ENCODE measurements around the gene KCNT1. TPM values are rescaled to one million over a fixed set of nuclear protein-coding genes. Genes with fewer than 3 reads are reported as not detected.

Gene KCNT1
- total RNA-seq, 1 experiment from 2014 or later: 0.68 TPM

GRCh38 chr9:135760465-135760864 lies 58.5 kb downstream of the KCNT1 start:
- Histone ChIP-seq H3K4ac (ENCODE audit: low read depth, low read length) (no peak overlapping the region), H3T11ph (ENCODE audit: low read length) (no peak overlapping the region), H3K14ac (ENCODE audit: insufficient read depth, low read length) (peak overlapping the region; percentile 1; the same call in 1 of the 2 replicates), H3K4me2 (ENCODE audit: insufficient read depth, insufficient read length, low read length) (no peak overlapping the region), H2AK5ac (ENCODE audit: insufficient read length, low read length) (no peak overlapping the region), H4K20me1 (ENCODE audit: control insufficient read depth, insufficient read depth, insufficient read length) (no peaks in the 10 kb centered on the region), H4K8ac (replicated peaks; ENCODE audit: insufficient read length, low read depth, low read length) (no peak overlapping the region), H3K56ac (ENCODE audit: insufficient read length, low read depth, low read length) (no peak overlapping the region), H2BK5ac (ENCODE audit: insufficient read length, low read length) (no peak overlapping the region), H4K5ac (ENCODE audit: insufficient read length, low read depth, low read length) (no peak overlapping the region), H3K23ac (ENCODE audit: insufficient read length, low read depth, low read length) (no peak overlapping the region), H3K9ac (ENCODE audit: extremely low read depth, insufficient read length, low read length) (no peak overlapping the region), H3K27me3 (ENCODE audit: insufficient read depth, low read length) (no peaks in the 10 kb centered on the region), H4K91ac (ENCODE audit: insufficient read length, low read depth, low read length) (no peak overlapping the region), H3K9me3 (ENCODE audit: control insufficient read depth, low read depth, low read length) (no peaks in the 10 kb centered on the region), H2BK20ac (ENCODE audit: low read depth, low read length, poor library complexity, severe bottlenecking) (no peak overlapping the region), H3K18ac (ENCODE audit: insufficient read length, low read depth, low read length) (no peak overlapping the region), H3K4me1 (ENCODE audit: insufficient read depth, low read length) (no peaks in the 10 kb centered on the region), H3K27ac (ENCODE audit: insufficient read length, low read depth, low read length) (no peak overlapping the region), H3K79me2 (ENCODE audit: insufficient read depth, low read length) (no peaks in the 10 kb centered on the region), H2AFZ (ENCODE audit: low read length) (no peak overlapping the region), H2BK15ac (ENCODE audit: low read depth, low read length) (no peak overlapping the region), H3K79me1 (ENCODE audit: insufficient read depth, low read depth, low read length, poor library complexity, severe bottlenecking) (no peaks in the 10 kb centered on the region), H3K23me2 (ENCODE audit: insufficient read length, low read depth, low read length, poor library complexity, severe bottlenecking) (no peaks in the 10 kb centered on the region), H2BK12ac (ENCODE audit: insufficient read length, low read depth, low read length) (no peak overlapping the region), H2BK120ac (ENCODE audit: low read depth, low read length, poor library complexity, severe bottlenecking) (no peak overlapping the region)
- Mint-ChIP-seq H3K9me3 (peaks cover 0 to 6% of the 10 kb centered on the region in 2 experiments; a peak in 1 of 5 replicates), H3K4me1 (no peaks in the 10 kb centered on the region), H3K4me3 (no peak overlapping the region), H3K36me3 (ENCODE audit: insufficient read depth in 1 of 3, low read depth in 3 of 3) (no peaks in the 10 kb centered on the region), H3K27ac (peak overlapping the region in 2 of 3 experiments; percentile 76; a peak in 2 of 7 replicates), H3K27me3 (ENCODE audit: low read depth) (no peaks in the 10 kb centered on the region)
- no peak for TF ChIP-seq CTCF (conservative IDR thresholded peaks at IDR 0.05)
- no CpG with 5 or more reads among the region's 12 CpGs for whole genome bisulfite sequencing (ENCODE audit: extremely low coverage, insufficient read length, low lambda C conversion rate)
- DNase-seq: no peak
